Cardiac septum (tissue), 1 donor: ENCODE results near the gene MED13L. TPM values are rescaled to one million over a fixed set of nuclear protein-coding genes. Genes with fewer than 3 reads are reported as not detected.

ENCODE experiments used
- DNase-seq: peaks from one replicate; pipeline ENCODE4 v3.0.0-alpha.2; 2020; ENCODE audit warnings: low spot score
- intact Hi-C: fragments of 100-400 bp; cut with DNase I; formaldehyde crosslinking; loops from one replicate; pipeline ENCODE4 v1.14.0; 2022
- total RNA-seq: library from RNA; stranded (reverse); fragmentation: NEBNext Ultra II Directional; extraction: Animal tissue kit (Norgen Biotek cat#: 25700); gene quantifications from one replicate; pipeline ENCODE4 v1.2.1, GENCODE V29; 2021
- donor health status: DM: no; HTN: no; CAD: no.

The MED13L gene
- total RNA-seq, 1 donor from 2014 or later = 74.5 TPM

- intact Hi-C loops = no loop called here
- no peak for DNase-seq
These were observed 151.4 kb downstream of the MED13L start for GRCh38 chr12:116125956-116126566.

DNA sequence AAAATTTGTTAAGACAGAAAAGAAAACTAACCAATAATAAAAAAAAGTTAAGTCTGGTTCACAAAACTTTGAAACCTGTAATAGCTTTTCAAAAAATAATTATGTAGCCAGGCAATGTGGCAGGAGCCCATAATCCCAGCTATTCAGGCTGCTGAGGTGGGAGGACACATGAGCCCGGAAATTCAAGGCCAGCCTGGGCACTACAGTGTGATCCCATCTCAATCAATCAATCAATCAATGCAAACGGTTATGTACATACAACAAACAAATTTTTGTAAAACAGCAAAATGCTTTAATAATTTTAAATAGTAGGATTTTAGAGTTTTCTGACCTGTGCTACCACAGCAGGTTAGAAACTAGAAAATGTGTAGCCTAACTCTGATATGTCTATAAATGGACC lies 152.4 kb downstream of the MED13L start:
- intact Hi-C loops = no loop called here
- no peak for DNase-seq

DNA sequence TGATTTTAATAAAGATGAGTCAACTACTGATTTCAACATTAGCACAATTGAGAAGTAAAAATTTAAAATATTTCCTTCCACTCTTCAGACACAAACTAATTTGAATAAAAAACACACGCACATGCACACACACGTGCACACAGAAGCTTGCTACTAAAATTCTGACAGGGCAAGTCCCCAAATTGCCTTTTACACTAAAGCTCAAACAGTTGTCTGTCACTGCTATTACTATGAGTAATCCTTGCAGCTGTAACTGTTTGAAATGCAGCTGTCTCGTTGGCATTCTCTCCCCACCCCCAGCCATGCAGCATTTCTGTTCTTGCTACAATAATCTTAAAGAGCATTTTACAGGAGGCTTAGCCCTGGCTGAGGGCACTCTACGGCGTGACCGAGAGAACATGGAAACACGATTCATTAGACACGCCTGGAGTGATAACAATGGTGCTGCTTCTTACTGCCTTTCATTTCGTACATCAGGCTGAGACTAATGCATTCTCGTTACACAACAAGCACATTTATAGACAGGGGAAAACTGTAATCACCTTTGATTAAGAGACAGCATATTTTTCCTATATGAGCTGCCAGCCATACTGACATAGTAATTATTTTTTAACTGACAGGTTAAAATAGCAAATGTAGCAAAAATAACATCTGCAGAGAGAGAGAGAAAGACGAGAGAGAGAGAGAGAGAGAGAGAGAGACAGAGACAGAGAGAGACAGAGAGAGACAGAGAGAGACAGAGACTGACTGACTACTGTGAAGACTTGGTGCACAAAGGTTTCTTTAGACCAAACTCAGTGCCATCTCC lies 153.8 kb downstream of the MED13L start:
- DNase-seq = no peak
- intact Hi-C loops = no loop called here

DNA sequence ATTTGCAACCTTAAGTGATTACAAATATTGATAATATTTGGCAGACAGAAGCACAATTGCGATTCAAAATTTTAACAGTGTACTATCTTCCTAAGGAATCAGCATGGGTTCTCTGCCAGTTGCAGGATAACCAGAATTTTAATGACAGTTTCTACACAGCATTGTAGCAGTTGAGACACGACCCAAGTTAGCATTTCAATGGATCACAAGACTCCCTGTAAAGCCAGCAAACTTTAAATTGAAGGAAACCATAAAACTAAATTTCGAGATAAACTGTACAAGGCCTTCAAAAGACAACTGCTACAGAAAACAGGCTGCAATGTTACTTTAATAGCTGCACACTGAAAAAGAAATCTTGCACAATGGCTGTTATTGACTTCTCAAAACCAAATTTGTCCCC lies 154.9 kb downstream of the MED13L start:
- intact Hi-C loops = no loop called here
- DNase-seq = no peak

GRCh38 chr12:116121453-116121871 lies 156.0 kb downstream of the MED13L start:
- intact Hi-C loops = no loop called here

DNA sequence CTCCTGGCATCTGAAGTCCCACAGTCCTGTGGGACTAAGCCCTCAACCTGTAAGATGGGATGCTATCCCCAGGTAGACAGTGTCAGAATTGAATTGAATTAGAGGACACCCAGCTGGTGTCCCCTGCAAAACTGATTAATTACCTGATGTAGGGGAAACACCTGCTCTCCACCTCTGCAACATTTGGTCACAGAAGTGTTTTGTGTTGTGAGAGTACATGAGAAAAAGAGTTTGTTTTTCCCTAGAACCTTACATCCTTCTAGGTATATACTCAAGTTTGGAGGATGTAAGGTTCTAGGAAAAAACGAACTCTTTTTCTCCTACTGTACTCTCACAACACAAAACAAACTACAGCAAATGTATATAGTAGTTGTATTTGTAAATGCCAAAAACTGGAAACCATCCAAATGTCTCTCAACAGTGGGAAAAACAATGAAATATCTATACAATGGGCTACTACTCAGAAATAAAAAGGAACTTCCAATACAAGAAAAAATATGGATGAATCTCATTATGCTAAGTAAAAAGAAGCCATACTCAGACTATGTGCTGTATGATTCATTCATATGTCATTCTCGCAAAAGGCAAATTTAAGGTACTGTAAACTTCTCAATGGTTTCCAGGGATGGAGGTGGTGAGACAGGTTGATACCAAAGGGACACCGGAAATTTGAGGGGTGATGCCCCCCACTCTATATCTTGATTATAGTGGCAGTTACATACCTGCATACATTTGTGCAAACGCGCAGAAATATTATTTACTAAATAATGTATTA lies 160.7 kb downstream of the MED13L start:
- DNase-seq = no peak
- intact Hi-C loops = no loop called here

More at GRCh38 chr12:116121453-116121871, 156.0 kb downstream of the MED13L start:
- DNase-seq = no peak

- intact Hi-C loops = no loop called here
- DNase-seq = no peak
These were observed 163.9 kb downstream of the MED13L start for GRCh38 chr12:116113398-116114130.

DNA sequence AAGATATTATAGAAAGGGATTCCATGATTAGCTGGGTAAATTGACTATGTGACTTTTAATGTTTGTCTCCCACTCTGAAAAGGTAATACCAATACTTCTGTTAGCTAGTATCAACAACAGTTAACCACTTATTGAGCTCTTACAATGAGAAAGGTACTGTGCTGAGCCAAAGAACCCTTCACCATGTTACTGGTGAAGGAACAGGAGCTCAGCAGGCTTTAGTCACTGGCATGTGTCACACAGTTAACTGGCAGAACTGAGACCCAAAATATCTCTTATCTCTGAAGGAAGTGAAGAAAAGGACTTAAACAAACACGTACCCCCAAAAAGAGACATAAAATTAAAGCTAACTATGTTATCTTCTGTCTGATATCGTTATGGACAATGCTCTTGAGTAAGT lies 170.6 kb downstream of the MED13L start:
- intact Hi-C loops = no loop called here
- no peak for DNase-seq

GRCh38 chr12:116104167-116104767 lies 173.2 kb downstream of the MED13L start:
- intact Hi-C loops = no loop called here
- DNase-seq = no peak

DNA sequence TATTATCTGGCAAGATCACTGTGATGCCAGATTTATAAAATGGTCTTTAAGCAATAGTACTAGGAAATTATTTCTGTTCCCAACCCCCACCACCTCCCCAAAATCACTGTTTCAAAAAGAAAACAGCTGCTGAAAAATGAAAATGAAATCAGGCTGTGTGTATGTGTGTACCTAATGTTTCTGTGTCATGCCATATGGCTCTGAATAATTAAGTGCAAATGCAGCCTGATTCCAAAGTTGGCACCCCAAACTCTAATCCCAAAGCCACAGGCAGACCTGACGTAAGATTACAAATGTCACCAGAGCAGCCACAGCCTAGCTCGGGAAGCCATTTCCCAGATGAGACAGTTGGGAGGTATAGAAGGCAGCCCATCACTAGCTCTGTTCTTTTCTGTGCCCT lies 175.5 kb downstream of the MED13L start:
- no peak for DNase-seq
- intact Hi-C loops = no loop called here

DNA sequence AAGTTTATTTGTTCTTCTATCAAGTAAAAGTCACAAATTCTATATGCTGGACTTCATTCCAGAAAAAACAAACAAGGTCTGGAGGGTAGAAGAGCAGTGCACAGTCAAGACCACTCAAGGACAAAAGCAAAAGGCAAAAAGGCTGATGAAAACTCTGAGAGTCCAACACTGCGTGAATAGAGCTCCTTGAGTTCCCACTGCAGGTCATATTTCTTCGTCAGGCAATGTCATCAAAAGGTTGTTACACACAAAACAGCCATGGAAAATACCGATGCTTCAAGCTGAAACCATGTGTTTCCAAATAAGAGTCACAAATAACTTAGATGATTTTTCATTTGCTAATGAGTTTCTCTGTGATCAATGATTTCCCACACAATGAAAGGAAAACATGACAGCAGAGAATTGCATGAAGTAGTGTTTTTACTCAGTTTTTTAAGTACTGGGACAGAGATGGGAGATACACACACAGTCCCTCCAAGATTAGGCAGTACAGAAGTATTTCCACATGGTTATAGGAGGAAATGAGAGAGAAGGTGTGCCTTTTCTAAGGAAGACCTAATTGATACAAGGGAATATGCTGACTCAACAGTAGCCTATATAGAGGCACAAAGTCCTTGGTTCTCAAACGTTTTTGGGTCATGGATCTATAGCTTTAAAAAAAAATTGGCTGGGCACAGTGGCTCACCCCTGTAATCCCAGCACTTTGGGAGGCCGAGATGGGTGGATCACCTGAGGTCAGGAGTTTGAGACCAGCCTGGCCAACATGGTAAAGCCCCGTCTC lies 177.7 kb downstream of the MED13L start:
- DNase-seq = no peak
- intact Hi-C loops = no loop called here

GRCh38 chr12:116096874-116097273 lies 180.6 kb downstream of the MED13L start:
- intact Hi-C loops = no loop called here
- DNase-seq = no peak

DNA sequence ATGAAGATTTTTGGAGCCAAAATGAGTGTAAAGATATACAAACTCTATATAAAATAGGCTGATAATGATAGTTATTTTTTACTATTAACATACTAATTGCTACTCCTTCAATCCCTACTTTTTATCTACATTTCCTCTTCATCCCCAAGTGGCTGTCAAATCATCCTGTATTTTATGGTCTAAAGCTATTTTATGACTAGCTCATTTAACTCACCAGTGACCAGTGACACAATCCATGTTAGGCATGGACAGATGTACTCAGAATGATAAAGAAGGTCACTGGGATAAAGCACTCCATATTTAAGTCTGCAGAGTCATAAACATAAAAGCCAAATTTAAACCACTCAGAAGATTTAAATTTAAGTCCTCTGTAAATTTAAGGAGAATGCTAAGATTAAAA lies 183.0 kb downstream of the MED13L start:
- intact Hi-C loops = no loop called here
- no peak for DNase-seq

DNA sequence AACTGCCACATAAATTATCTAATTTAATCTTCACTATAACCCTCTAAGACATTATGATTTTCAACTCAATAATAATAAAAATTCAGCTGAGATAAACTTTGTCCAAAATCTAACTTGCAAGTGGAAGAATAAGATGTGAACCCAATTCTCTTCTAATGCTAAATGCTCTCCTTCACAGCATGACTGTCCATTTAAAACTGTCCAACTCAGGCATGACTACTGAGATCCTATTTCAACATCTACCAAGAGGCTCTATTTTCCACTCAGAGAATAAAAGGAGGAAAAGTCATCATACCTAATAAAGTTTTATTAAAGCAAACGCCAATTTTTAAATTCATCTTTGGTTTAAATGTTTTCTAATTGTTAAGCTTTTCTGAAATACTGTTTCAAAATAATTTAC lies 183.6 kb downstream of the MED13L start:
- intact Hi-C loops = no loop called here
- DNase-seq = no peak

- intact Hi-C loops = no loop called here
These were observed 184.7 kb downstream of the MED13L start for GRCh38 chr12:116092776-116093175.

DNA sequence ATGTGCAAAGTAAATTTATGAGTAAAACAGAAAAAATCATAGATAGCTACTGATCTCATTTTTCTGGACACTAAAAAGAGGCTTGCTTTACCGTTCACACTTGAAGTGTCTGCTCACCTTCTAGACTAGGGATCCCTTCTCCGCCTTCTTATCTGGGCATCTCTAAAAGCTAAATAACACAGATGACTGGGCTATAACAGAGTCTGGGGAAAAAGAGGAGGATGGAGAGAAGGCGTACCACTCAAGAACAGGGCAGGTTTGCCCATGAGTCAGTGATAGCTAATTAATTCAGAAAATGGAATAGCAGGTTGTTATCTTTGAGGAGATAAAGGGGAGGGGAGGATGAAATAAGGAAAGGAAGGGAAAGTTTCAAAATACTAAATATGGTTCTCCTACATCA lies 185.3 kb downstream of the MED13L start:
- DNase-seq = no peak
- intact Hi-C loops = no loop called here

More at GRCh38 chr12:116092776-116093175, 184.7 kb downstream of the MED13L start:
- no peak for DNase-seq

- DNase-seq = no peak
- intact Hi-C loops = no loop called here
These were observed 185.9 kb downstream of the MED13L start for GRCh38 chr12:116091579-116091978.

- intact Hi-C loops = no loop called here
These were observed 187.0 kb downstream of the MED13L start for GRCh38 chr12:116090516-116090915.

DNA sequence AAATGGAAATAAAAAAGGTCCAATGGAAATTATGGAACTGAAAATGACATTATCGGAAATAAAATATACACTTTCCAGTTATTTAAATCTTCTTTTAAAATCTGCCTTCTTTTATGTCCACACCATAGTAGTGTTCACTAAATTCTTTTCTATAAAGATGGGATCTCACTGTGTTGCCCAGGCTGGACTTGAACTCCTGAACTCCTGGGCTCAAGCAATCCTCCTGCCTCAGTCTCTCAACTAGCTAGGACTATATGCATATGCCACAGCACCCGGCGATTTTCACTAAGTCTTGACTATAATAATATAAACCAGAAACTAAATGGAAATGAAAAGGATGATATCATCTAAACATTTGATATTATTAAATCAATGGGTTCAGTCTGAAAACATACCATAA lies 188.4 kb downstream of the MED13L start:
- intact Hi-C loops = no loop called here
- no peak for DNase-seq

More at GRCh38 chr12:116090516-116090915, 187.0 kb downstream of the MED13L start:
- DNase-seq = no peak
